ENCODE measurements around the gene MT2A. TPM values are rescaled to one million over a fixed set of nuclear protein-coding genes. Genes with fewer than 3 reads are reported as not detected.

The MT2A gene
- total RNA-seq, 1 experiment from 2014 or later, result 184 TPM

DNA sequence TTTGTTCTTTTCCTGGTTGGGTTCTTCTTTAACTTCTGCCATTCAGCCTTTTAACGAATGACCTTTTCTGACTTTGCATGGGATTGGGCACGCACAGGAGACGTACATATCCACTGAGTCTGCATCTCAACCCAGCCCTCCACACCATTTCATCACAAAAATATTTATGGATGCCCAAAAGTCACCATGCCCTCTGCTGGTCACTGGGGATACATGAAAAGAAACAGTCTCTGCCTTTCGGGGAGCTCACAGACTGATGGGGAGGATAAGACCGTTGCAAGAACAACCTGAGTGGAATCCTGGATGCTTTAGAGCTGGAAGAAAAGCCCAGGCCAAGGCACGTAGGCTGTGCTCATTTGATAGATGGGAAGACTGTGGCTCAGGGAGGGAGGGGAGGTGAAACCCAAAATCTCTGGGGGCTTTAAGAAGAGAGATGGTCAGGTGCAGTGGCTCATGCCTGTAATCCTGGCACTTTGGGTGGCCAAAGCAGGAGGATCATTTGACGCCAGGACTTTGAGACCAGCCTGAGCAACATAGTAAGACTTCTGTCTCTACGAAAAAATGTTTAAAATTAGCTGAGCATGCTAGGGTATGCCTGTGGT, 7.9 kb upstream of the MT2A start:
- peak; percentile 62 for DNase-seq (ENCODE audit: low spot score)

- no peak for DNase-seq (ENCODE audit: low spot score)
These were observed 7.1 kb upstream of the MT2A start for GRCh38 chr16:56601325-56601724.

- peak; percentile 64 for DNase-seq (ENCODE audit: low spot score)
These were observed 4.8 kb upstream of the MT2A start for GRCh38 chr16:56603589-56603988.

DNA sequence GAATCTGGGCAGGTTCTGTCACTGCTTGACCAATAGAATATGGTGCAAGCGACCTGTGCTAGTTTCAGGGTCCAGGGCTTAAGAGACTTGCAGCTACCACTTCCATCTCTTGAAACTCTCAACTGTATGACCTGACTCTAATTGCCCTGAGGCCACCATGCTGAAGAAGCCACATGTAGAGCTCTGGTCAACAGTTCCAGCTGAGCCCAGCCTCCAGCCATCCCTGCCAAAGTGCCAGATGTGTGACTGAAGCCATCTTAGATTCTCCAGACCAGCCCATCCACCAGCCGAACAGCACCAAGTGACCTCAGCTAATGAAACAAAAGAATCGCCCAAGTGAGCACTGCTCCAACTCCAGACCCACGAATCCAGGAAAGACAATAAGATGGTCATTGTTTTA, 3.4 kb upstream of the MT2A start:
- DNase-seq (ENCODE audit: low spot score), result no peak

GRCh38 chr16:56605475-56605874, 2.9 kb upstream of the MT2A start:
- DNase-seq (ENCODE audit: low spot score), result no peak

- peak; percentile 90 for DNase-seq (ENCODE audit: low spot score)
These were observed 2.3 kb upstream of the MT2A start for GRCh38 chr16:56606071-56606475.

DNA sequence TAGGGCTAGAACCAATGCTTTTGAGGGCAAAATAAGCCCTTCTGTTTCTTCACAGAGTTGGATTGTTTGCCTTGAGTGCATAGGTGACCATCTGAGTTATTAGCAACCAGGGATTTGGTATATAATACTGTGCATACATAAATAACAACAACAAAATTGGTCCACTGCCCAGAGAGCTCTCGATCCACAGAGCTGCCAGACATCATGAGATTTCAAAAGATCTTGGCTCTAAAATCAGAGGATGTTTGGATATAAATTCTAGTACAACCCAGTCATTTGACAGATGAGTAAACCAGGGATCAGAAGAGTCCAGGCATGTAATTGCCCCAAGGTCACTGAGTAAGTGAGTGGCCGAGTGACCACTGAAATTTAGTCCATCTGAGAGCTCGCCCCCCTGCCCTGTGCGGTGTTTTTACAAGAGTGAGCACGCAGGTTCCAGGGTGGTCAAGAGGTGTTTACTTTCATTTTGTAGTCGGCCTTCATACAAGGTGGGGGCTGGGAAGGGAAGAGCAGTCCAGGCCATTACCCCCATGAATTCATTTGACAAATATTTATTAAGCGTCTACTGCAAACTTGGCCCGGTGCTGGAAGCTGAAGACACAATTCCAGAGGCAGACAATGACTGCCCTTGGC, 1.8 kb upstream of the MT2A start:
- peak; percentile 98 for DNase-seq (ENCODE audit: low spot score)

- peak; percentile 99 for DNase-seq (ENCODE audit: low spot score)
These were observed 1.2 kb upstream of the MT2A start for GRCh38 chr16:56607109-56607618.

DNA sequence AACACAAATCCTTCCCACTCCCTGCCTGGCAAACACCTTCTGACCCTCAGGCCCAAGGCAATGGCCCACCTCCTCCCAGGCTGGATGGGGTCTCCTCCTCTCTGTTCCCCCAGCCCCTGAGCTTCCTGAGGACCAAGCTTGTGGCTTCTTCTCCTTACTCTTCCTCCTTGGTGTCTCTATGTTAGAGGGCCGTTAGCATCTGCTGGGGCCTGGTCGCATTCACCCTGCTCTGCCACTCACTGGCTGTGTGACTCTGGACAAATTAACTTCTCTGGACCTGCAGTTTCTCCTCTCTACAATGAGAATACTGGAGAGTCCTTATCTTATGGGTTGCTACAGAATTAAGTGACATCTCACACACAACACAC, 725 bp upstream of the MT2A start:
- DNase-seq (ENCODE audit: low spot score), result no peak

DNA sequence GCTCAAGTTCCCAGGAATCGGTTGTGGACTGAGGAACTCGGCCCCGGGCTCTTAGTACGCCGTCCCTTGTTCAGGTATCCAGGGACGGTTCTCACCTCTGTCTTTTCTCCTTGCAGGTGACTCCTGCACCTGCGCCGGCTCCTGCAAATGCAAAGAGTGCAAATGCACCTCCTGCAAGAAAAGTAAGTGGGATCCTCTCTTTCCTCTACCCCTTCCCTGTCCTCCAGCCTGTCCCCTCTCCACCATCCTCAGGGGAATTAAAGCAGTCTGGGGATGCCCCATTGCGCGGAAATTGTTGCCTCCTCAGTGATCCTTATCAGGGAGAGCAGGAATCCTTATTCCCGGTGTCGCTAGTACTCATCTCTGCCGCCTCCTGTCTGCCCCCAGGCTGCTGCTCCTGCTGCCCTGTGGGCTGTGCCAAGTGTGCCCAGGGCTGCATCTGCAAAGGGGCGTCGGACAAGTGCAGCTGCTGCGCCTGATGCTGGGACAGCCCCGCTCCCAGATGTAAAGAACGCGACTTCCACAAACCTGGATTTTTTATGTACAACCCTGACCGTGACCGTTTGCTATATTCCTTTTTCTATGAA, 585 bp downstream of the MT2A start:
- DNase-seq (ENCODE audit: low spot score), result peak; percentile 47

- peak; percentile 82 for DNase-seq (ENCODE audit: low spot score)
These were observed 1.1 kb downstream of the MT2A start for GRCh38 chr16:56609463-56609921.

- peak; percentile 88 for DNase-seq (ENCODE audit: low spot score)
These were observed 1.7 kb downstream of the MT2A start for GRCh38 chr16:56610017-56610608.

DNA sequence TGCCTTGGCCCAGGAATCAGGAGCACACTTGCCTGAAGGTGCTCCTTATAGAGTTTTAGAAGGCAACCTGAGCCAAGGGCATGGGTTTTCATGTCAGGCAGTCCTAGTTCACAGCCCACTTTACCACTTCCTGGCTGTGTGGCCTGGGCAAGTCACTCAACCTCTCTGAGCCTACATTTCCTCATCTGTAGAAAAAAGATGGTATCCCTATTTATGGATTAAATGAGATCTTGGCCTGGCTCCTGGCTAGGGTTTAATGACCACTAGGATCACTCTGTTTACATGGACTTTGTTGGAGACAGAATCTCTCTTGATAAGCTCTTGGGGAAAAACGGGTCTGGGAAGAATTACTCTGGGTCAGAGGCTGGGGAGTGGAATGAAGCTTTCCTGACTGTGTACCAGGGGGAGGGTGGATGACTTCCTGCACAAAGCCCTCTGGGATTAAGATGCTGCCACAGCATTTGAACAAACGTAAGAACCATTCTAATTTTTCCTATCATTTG, 2.3 kb downstream of the MT2A start:
- peak; percentile 33 for DNase-seq (ENCODE audit: low spot score)

DNA sequence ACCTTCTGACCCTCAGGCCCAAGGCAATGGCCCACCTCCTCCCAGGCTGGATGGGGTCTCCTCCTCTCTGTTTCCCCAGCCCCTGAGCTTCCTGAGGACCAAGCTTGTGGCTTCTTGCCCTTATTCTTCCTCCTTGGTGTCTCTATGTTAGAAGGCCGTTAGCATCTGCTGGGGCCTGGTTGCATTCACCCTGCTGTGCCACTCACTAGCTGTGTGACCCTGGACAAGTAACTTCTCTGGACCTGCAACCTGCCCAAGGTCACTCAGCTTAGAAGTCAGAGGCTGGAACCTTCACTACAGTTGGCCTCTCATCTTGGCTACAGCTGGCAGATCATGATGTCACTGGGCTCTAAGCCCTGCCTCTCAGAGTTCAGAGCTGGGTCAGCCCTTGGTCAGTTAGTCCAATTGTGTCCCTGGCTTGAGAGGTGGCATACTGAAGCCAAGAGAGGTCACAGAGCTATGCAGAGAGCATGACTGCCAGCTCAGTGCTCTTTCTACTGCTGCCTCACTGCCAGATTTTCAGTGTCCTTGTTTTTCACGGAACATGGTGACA, 3.0 kb downstream of the MT2A start:
- DNase-seq (ENCODE audit: low spot score), result peak; percentile 60

- no peak for DNase-seq (ENCODE audit: low spot score)
These were observed 5.3 kb downstream of the MT2A start for GRCh38 chr16:56613706-56614105.

DNA sequence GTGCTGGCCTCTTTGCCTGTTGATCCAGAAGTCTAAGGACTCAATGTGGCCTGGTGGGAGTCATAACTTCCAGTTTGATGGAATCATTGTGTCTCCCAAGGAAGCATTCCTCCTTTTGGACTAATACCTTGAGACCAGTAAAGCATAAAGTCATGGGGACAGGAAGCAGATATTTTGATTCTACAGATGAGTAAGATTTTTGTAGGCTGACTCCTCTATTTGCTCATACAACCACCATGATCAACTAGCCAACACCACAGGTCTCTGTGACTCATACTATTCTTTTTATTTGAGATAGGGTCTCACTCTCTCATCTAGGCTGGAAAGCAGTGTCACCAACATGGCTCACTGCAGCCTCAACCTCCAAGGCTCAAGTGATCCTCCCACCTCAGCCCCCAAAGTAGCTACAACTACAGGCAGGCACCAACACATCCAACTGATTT, 6.2 kb downstream of the MT2A start:
- DNase-seq (ENCODE audit: low spot score), result peak; percentile 95

DNA sequence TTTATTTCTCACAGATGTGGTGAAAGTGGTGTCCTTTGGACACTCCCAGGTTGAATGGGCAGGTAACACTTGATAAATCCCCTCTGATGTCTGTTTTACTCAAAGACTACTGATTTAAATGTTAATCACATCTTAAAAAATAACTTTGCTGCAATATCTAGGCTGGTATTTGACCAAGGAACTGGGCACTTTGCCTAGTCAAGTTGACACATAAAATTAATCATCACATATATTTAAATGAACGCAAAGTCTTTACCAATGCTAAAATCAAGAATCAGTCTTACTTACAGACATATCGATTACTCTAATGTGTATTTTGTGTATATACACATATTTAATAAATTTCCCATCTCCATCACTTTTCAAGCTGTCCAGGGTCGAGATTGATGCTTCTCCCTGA, 7.0 kb downstream of the MT2A start:
- DNase-seq (ENCODE audit: low spot score), result peak; percentile 59

DNA sequence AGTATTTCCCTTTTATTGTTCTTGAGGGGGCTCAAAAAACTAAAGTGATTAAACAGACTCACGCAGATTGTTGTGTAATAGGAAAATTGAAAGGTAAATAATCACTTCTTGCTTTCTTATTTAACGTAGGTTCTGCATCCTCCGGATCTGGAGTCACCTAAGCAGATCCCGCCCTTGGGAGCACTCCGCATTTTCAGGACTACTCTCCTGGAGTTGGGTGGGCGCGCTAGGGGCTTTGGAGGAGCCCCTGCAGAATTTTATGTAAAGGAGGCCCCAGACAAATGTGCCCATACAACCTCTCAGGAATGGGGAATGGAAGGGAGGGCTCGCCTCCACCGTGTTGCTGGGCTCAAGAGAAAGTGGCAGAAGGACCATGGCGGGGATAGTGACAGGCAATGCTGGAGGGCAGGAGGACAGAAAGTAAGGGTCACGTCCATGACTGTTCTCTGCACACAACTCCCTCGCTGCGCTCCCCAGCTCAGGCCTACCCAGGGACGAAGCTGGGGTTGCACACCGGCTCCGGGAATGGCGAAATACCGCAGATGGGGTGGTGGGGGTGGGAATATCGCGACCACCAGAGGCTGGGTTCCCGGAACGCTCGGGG, 8.3 kb downstream of the MT2A start:
- DNase-seq (ENCODE audit: low spot score), result no peak

GRCh38 chr16:56617212-56618085, 9.1 kb downstream of the MT2A start:
- DNase-seq (ENCODE audit: low spot score), result no peak

DNA sequence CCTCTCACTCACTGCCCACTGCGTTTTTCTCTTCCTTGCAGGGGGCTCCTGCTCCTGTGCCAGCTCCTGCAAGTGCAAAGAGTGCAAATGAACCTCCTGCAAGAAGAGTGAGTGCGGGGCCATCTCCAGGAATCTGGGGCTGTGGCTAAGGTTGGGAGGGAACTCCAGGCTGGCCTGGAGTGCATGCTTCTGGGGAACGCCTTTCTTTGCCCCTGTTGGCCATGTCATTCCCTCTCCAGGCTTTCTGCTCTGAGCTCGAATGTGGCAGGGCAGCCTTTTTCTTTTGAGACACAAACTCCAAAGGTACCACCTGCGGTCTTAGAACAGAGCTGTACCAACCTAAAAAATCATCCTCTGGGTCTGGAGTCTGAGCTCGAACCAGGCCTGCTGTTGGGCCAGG, 9.8 kb downstream of the MT2A start:
- DNase-seq (ENCODE audit: low spot score), result no peak

Data from A172 (cell line).